T-helper 22 cell (primary cell): ENCODE data around the gene HBE1.
"Not testable (repeated sequence)": the region's sequence is repeated elsewhere in the genome, so short reads cannot be mapped to it uniquely, and the experiment has no call there.

ENCODE experiments used
- DNase-seq: peaks from one replicate; pipeline ENCODE4 v3.0.0-alpha.2; 2020; ENCODE audit warnings: low read depth

The HBE1 gene

GRCh38 chr11:5253440-5253839 is 16.3 kb downstream of the HBE1 start:
- DNase-seq = not testable (repeated sequence)

GRCh38 chr11:5252919-5253265 is 16.9 kb downstream of the HBE1 start:
- no peak for DNase-seq

GRCh38 chr11:5252192-5252918 is 17.4 kb downstream of the HBE1 start:
- no peak for DNase-seq

- no peak for DNase-seq
These were observed 18.0 kb downstream of the HBE1 start for GRCh38 chr11:5251746-5252145.

DNA sequence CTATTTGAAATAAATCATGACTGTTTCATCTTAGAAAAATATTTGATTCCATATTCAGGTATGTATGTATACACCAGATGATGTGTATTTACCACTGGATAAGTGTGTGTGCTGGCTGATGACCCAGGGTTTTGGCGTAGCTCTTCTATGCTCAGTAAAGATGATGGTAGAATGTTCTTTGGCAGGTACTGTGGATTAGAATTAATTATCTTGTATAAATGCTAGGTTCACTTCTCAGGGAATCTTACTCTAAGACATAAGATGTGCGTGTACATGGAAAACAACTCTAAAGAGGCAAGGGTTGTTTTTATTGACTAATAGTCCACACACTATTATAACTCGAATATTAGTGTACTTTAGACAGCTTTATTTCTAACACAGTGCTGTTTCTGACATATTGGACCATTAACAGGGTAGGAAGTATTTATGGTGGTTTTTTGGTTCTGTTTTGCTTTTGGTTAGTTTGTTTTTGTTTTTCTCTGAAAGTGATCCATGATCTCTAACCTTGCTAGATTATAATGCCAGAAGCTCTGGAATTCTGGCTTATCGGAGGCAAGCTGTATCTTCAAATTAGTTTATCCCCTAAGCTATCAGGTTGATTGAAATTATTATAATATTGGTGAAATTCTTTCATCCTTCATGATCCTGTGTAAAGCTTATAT is 19.1 kb downstream of the HBE1 start:
- DNase-seq = no peak

DNA sequence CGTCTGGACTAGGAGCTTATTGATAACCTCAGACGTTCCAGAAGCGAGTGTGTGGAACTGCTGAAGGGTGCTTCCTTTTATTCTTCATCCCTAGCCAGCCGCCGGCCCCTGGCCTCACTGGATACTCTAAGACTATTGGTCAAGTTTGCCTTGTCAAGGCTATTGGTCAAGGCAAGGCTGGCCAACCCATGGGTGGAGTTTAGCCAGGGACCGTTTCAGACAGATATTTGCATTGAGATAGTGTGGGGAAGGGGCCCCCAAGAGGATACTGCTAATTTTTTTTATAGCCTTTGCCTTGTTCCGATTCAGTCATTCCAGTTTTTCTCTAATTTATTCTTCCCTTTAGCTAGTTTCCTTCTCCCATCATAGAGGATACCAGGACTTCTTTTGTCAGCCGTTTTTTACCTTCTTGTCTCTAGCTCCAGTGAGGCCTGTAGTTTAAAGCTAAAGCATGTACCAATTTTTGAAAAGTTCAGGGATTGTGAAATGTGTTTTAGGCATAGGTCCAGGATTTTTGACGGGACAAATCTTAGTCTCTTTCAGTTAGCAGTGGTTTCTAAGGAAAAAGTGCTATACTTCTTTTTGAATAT is 19.8 kb downstream of the HBE1 start, which contains the start of gene HBG1:
Gene HBG1, minus strand, starts transcription at position 51 of the 590 bp plus-strand sequence. CDS start 53 bp downstream, outside the sequence.
- DNase-seq = not testable (repeated sequence)

DNA sequence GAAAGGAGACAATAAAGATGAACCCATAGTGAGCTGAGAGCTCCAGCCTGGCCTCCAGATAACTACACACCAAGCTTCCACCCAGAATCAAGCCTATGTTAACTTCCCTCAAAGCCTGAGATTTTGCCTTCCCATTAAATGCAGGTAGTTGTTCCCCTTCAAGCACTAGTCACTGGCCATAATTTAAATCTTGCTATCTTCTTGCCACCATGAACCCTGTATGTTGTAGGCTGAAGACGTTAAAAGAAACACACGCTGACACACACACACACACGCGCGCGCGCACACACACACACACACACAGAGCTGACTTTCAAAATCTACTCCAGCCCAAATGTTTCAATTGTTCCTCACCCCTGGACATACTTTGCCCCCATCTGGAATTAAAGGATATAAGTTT is 21.2 kb downstream of the HBE1 start:
- not testable (repeated sequence) for DNase-seq

- DNase-seq = no peak
These were observed 22.1 kb downstream of the HBE1 start for GRCh38 chr11:5247472-5248192.

- DNase-seq = no peak
These were observed 22.8 kb downstream of the HBE1 start for GRCh38 chr11:5246772-5247471.

GRCh38 chr11:5245155-5245554 is 24.6 kb downstream of the HBE1 start:
- DNase-seq = no peak

- DNase-seq = no peak
These were observed 25.9 kb downstream of the HBE1 start for GRCh38 chr11:5243816-5244180.

GRCh38 chr11:5242933-5243815 is 26.6 kb downstream of the HBE1 start:
- no peak for DNase-seq

GRCh38 chr11:5242208-5242607 is 27.5 kb downstream of the HBE1 start:
- DNase-seq = no peak

- no peak for DNase-seq
These were observed 28.3 kb downstream of the HBE1 start for GRCh38 chr11:5241458-5241857.

- no peak for DNase-seq
These were observed 29.3 kb downstream of the HBE1 start for GRCh38 chr11:5240458-5240857.

GRCh38 chr11:5240056-5240455 is 29.7 kb downstream of the HBE1 start:
- DNase-seq = no peak

DNA sequence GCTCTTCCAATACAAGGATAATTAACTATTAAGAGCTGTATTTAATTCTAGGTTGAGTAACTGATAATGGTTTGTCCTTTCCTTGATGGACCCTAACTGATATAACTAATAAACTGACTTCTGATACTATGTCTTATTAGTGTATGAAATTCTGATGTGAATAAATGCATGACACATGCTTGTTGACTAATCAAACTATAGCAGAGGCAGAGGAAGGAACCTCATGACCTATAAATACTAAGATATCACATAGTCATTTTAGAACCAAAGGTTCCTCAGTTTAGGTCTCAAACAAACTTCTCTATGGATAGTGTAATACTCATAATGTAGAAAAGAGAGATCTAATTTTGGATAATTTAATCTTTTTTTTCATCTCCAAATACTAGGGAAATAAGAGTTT is 30.7 kb downstream of the HBE1 start:
- DNase-seq = no peak

DNA sequence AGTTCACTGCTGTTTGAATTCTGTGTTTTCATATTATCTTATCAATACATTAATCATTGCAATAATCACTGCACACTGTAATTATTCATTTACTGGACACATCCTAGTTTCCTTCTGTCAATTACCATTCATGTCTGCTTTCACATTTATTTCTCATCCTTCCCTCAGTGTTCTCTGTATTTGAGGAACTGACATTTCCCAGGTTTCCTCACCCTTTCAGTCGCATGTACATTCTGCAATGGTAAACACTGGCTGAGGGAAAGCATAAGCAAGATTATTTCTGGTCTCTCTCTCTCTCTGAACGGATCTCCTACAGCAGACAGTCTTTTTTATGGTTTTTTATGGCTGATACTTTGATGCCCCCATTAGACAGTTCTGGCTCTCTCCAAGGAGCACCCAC is 31.3 kb downstream of the HBE1 start:
- no peak for DNase-seq

DNA sequence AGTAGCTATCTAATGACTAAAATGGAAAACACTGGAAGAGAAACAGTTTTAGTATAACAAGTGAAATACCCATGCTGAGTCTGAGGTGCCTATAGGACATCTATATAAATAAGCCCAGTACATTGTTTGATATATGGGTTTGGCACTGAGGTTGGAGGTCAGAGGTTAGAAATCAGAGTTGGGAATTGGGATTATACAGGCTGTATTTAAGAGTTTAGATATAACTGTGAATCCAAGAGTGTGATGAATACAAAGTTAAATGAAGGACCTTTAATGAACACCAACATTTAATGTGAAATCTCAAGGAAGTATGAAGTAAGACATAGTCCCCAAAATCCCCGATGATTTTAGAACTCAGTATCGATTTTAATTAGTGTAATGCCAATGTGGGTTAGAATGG is 32.3 kb downstream of the HBE1 start:
- DNase-seq = no peak

DNA sequence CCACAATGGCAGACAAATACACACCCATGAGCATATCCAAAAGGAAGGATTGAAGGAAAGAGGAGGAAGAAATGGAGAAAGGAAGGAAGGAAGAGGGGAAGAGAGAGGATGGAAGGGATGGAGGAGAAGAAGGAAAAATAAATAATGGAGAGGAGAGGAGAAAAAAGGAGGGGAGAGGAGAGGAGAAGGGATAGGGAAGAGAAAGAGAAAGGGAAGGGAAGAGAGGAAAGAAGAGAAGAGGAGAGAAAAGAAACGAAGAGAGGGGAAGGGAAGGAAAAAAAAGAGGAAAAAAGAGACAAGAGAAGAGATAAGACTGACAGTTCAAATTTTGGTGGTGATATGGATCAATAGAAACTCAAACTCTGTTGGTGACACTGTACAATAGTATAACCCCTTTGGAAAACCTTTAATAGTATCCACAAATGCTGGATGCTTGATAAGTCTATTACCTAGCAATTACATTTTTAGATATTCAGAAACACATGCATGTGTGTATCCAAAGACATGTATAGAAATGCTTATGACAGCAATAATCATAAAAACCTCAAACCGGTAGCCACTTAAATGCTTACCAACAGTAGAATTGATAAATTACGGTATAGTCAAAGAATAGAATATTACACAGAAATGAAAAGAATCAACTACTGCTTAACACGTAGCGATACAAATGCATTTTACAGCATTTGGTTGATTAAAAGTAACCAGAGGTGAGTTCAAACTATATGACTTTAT is 34.2 kb downstream of the HBE1 start:
- DNase-seq = no peak
